Activated CD4-positive, alpha-beta T cell treated with anti-CD3 and anti-CD28 coated beads, Interleukin-2, Interleukin-4, amounts not matched to agents 100 ng/mL and 50 ng/mL, durations not matched to agents 16 hours and 8 hours (primary cell): Measurements from ENCODE around the gene GGCT.

ENCODE experiments used
- DNase-seq: peaks from one replicate; pipeline ENCODE4 v3.0.0-alpha.2; 2020; ENCODE audit warnings: low spot score

GGCT gene

DNA sequence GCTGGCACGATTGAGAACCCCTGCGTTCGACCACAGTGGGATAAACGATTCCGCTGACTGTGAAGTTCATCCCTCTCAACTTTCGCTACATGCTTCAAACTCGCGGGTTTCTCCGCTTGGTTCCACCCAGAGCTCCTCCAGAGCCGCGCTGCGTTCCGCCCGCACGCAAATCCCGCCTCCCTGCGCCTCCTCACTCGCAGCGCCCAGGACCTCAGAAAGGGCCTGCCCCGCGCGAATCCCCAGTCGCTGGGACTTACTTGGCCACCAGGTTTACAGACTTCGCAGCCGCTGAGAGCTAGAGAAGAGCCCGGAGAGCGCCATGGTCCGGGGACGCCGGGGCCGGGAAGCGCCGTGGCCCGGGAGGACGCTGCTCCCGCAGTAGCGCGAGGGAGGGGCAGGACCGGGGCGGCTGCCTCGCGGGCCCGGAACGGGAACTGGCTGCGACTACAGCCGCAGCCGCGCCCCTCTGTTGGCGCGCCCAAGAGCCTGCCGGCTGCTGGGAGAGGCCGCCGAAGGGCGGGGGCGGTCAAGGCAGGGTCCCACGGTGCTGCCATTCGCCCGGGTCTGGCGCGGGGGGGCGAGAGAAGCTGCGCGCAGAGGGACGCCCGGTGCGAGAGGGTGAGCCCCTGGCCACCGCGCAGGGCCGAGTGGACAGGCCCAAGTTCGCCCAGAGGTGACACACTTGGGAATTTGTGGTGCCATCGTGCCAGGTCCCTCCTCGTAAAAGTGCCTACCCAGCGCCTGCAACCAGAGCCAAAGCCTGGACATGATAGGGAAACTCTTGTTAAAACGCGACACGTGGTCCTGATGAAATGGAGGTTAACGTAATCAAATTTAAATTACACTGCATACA, 26.1 kb downstream of the GGCT start, which contains the start of gene NOD1:
NOD1 (minus strand) TSS at position 436 of the 853 bp plus-strand sequence. CDS start 21,863 bp downstream, outside the sequence.
- peak; percentile 72 for DNase-seq

DNA sequence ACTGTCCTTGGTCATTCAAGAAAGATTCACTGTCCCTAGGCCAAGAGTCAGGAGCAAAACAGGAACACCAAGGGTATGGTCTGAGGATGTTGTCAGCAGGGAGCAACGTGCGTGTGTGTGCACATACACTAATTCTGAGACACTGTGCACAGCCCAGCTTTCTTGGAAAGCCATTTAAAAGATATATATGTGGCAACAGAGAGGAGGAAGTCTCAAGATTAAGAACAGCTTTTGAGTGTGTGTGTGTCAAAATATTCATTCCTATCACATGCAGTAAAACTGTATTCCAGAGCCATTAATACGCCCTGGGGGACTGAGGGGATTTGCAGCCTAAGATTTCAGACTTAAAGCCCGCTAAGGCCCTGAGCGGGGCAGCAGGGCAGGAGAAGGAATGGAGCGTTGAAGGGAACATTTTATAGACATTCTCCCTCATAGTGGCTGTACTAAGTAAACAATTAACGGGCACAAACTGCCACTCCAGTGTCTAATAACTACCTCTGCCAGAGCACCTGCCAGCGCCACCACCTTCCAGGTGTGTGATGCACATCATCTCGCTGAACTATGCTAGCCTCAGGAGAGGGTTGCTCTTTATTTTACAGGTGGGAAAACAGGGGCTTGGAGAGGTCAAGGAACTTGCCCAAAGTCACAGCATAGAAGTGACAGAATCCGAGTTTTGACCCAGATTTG, 28.0 kb downstream of the GGCT start:
- DNase-seq = no peak

DNA sequence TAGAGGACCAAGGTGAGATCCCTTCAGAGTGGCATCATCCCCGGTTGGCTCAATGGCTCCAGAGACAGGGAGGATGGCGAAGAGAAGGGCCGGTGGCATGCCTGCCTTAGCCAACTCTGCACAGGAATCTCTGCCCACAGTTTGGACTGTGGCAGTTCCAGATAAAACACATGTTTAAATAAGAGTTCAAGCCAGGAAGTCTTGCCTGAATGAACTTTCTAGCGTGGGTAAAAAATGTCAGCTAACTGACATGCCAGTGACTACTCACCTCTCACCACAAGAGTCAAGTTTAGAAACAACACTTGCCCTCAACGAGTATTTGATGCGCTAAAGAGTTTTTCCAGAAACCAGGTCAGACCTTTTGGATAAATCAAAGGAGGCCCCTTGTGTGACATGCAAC, 29.0 kb downstream of the GGCT start:
- DNase-seq = no peak

DNA sequence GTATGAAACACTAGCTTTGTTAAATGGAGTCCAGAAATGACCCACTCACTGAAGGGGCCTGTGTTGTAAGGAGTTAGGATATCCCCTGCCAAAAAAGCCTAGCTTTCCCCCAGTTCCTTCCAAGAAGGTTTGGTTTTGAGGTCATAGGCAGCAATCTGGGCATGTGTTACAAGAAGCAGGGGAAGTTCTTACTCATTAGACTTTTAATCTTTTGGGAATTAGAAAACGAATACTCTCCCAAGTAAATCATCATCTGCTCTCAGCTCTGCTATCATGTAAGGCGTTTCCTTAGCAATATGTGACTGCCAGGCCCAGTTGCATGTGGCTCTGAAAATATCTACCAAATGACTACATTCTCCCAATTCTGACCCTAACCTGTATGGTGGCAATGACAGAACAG, 29.7 kb downstream of the GGCT start:
- DNase-seq = no peak

GRCh38 chr7:30474485-30474884, 30.1 kb downstream of the GGCT start:
- no peak for DNase-seq

DNA sequence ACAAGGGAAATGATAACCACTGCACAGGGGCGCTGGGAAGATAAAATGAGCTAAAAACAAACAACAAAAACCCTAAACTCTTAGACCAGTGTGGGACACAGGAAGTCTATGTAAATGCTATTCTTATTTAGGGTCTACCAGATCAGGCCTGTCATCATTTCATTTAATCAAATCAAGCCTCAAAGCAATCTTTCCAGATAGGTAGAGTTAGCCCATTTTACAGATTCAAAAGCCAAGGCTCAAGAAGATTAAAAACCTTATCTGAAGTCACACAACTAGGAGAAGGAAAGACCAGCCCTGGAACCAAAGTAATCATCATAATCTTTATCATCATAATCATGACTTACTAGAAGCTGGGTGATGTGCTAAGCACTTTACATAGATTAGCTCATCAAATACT, 30.7 kb downstream of the GGCT start:
- no peak for DNase-seq

DNA sequence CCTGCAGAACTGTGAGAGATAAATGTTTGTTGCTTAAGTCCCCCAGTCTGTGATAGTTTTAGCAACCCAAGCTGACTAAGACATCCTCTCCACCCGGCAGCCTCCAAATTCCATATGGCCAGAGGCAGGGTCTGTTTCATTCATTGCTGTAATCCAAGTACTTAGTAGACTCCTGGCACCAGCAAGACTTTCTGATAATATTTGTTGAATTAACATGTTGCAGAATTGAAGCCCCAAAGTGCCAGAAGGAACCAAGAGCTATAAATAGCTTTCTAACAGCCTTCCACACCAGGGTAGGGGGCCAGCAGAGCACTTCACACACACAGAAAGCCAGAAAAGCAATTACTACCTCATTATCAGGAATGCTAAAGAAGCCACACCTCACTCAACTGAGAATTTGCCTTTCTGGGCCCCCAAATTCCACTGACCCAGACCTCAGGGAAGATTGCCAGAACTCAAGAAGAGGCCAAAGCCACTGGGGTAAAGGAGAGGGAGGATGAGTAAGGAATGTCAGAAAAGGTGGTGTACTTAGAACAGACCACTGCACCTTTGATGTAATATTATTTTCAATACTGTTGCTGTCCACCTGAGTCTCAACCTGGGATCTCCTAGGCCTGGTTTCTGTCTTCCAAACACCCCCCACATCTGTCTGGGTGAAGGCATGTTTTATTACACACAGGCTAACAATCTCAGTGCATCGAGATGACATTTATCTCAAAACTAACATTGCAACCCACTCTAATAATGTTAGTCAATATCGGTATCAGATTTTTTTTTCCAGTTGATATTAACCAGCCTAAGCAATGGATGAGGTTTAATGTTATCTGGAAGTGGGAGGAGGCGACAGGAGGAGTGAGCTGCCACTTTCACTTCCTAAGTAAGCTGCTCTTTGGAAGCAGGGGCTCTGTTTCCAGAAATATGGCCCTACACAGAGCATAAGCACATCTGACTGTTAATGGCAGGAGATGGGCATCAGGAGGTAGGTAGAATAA, 31.5 kb downstream of the GGCT start:
- no peak for DNase-seq

GRCh38 chr7:30472081-30472783, 32.4 kb downstream of the GGCT start:
- DNase-seq = no peak

GRCh38 chr7:30471205-30471604, 33.4 kb downstream of the GGCT start:
- no peak for DNase-seq

DNA sequence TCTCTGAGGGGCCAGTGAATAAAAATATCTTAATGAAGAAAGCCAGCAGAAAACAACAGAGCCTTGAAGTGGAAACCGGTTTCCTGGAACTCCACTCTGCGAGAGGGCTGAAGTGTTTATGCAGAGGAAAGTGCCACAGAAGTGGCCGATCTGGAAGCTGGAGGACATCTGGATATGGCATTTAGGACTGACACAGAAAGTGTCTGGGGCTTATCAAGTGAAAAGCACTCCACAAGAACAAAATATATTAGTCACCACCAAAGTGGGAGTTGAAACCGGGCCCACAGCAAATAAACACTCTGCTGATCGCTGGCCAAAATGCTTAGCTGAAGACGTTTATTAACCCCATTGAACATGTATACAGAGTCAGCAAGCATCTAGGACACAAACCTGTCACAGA, 33.9 kb downstream of the GGCT start:
- DNase-seq = no peak

GRCh38 chr7:30470163-30470770, 34.4 kb downstream of the GGCT start:
- DNase-seq = no peak

GRCh38 chr7:30469303-30469702, 35.3 kb downstream of the GGCT start:
- no peak for DNase-seq

DNA sequence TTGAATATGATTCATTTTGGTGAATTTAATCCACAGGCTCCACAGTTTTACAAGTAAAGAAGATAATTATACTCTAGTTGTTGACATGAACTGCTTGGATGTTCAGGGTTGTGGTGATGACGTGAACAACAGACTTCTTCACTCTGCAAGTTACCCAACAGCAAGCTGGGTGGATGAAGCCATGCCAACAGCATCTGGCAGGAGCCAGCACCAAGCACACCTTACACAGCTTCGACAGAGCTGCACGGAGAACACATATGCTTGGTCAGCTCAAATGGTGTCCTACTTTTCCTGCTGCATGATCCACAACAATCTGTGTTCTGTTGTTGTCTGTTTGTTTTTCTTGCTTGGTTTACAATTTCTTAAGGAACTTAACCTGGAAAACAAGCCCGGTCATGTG, 35.8 kb downstream of the GGCT start:
- no peak for DNase-seq

DNA sequence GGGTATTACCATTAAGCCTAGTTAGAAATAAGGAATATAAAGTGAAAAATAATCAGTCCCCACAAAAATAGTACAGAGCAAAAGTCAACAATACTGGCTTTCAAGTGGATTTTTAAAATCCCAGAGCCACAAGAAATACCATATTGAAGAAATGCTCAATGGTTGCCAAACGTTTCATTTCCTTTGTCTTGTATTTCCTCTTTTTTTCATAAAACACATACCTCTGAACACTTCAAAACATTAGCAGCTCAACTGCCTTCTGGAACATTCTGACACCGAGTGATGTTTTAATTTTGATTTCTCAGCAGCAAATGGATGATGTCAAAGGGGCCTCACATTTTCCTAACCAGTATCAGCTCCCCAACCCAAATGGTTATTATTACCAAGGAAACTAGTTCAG, 36.6 kb downstream of the GGCT start:
- DNase-seq = no peak

GRCh38 chr7:30467271-30467670, 37.4 kb downstream of the GGCT start:
- DNase-seq = no peak

DNA sequence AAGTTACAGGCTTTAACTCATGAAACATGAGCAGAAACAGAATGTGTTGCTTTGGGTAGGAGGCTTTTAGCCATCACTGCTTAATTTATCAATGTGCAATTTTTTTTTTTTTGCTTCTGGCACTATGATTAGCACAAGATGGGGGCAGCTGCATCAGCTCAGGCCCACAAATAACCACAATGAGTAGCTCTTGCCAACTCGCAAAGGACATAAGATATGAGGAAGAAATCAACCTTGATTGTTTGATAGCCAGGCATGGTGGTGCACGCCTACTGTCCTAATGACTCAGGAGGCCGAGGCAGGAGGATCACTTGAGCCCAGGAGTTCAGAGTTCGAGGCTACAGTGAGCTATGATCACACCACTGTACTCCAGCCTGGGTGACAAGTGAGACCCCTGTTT, 38.4 kb downstream of the GGCT start:
- DNase-seq = no peak

DNA sequence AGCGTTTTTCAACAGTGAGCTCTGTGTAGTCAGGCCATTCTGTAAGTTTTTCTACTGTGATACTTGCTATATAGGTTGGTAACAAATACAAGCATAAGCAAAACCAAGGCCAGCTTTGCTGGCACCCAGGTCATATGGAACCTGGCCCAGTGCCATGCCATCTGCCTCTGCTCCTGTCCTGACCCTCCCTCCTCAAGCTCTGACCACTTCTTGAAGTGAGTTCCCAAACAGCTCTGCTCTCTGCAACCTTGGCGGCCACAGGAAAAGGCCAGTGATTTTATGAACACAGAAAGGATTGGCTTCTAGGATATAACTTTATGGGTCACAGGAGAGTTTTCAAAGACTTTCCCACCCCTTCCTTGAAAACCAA, 38.8 kb downstream of the GGCT start:
- DNase-seq = no peak

- DNase-seq = no peak
Measured at GRCh38 chr7:30465046-30465810, 39.4 kb downstream of the GGCT start.

DNA sequence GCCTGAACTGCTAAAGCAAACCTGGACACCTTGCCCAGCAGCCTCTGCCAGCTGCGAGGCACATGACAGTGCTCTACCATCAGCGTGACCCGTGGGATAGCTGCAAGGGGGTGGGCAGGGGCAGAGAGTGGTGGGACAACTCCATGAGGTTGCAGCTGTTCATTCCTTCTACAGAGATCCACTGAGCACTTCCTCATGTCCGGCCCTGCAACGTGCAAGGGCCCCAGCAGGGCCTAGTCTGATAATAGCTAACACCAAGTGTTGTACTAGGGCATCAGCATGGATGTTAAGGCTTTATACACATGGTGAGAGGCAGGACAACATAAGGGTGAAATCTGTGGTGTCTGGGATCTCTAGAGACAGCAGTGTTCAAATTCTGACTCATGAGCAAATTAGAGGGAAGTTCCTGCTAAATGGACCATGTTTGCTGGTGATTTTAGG, 40.4 kb downstream of the GGCT start:
- DNase-seq = no peak

GRCh38 chr7:30463405-30464145, 41.1 kb downstream of the GGCT start:
- DNase-seq = no peak
